ENCODE measurements around the gene MPHOSPH8. TPM values are rescaled to one million over a fixed set of nuclear protein-coding genes. Genes with fewer than 3 reads are reported as not detected.

Gene MPHOSPH8
- total RNA-seq, 1 donor from 2014 or later, result 22.9 TPM

- H3K27me3 Mint-ChIP-seq (ENCODE audit: low read depth, unreplicated experiment), result no peaks in the 10 kb centered on the region
- H3K4me1 Mint-ChIP-seq (ENCODE audit: low read depth, unreplicated experiment), result peaks cover 6% of the 10 kb centered on the region
- FAIRE-seq, result no peak
- peaks cover 5% of the 10 kb centered on the region for H4K20me1 ChIP-seq (ENCODE audit: insufficient read depth, low read length)
- no peak overlapping the region for H3K4me2 ChIP-seq (ENCODE audit: low read length)
- TF ChIP-seq CTCF (IDR thresholded peaks at IDR 0.05; ENCODE audit: insufficient read depth, low read depth, low read length), result no peak
- TF ChIP-seq EZH2 (IDR thresholded peaks at IDR 0.05; ENCODE audit: insufficient read depth, low read length), result no peak
- no peak overlapping the region for H3K4me3 ChIP-seq (ENCODE audit: insufficient read depth, low read depth, low read length)
- no peak overlapping the region for H3K27ac Mint-ChIP-seq (ENCODE audit: unreplicated experiment)
- peaks cover 41% of the 10 kb centered on the region for H3K36me3 ChIP-seq (ENCODE audit: insufficient read depth, low read length)
- peaks cover 4% of the 10 kb centered on the region for H3K4me1 ChIP-seq (ENCODE audit: insufficient read depth, low read length)
- H3K79me2 ChIP-seq (ENCODE audit: insufficient read depth, low read length), result no peaks in the 10 kb centered on the region
- H3K36me3 Mint-ChIP-seq (ENCODE audit: low read depth, unreplicated experiment), result peaks cover 16% of the 10 kb centered on the region
- no peaks in the 10 kb centered on the region for H3K9me3 Mint-ChIP-seq (ENCODE audit: unreplicated experiment)
- H3K27ac ChIP-seq (ENCODE audit: low read depth, low read length), result no peak overlapping the region
- H3K4me3 Mint-ChIP-seq (ENCODE audit: unreplicated experiment), result no peak overlapping the region
- H3K27me3 ChIP-seq (ENCODE audit: insufficient read depth, low read length), result no peaks in the 10 kb centered on the region
- no peak for DNase-seq (ENCODE audit: low read depth)
- H3K9me3 ChIP-seq (ENCODE audit: insufficient read depth, low read depth, low read length), result no peaks in the 10 kb centered on the region
- no peak overlapping the region for H2AFZ ChIP-seq (ENCODE audit: low read depth, low read length)
- no peak overlapping the region for H3K9ac ChIP-seq (ENCODE audit: low read length)
These were observed 41.4 kb downstream of the MPHOSPH8 start for GRCh38 chr13:19674898-19675297.

GRCh38 chr13:19676168-19676567 is 42.7 kb downstream of the MPHOSPH8 start:
- Histone ChIP-seq H3K4me2 (ENCODE audit: low read length) (no peak overlapping the region), H3K36me3 (ENCODE audit: insufficient read depth, low read length) (peaks cover 29% of the 10 kb centered on the region), H3K79me2 (ENCODE audit: insufficient read depth, low read length) (no peaks in the 10 kb centered on the region), H3K27ac (ENCODE audit: low read depth, low read length) (no peak overlapping the region), H2AFZ (ENCODE audit: low read depth, low read length) (no peak overlapping the region), H3K4me3 (ENCODE audit: insufficient read depth, low read depth, low read length) (no peak overlapping the region), H3K9me3 (ENCODE audit: insufficient read depth, low read depth, low read length) (no peaks in the 10 kb centered on the region), H4K20me1 (ENCODE audit: insufficient read depth, low read length) (peaks cover 5% of the 10 kb centered on the region), H3K4me1 (ENCODE audit: insufficient read depth, low read length) (peaks cover 4% of the 10 kb centered on the region), H3K9ac (ENCODE audit: low read length) (no peak overlapping the region), H3K27me3 (ENCODE audit: insufficient read depth, low read length) (no peaks in the 10 kb centered on the region)
- no peaks in the 10 kb centered on the region for H3K27me3 Mint-ChIP-seq (ENCODE audit: low read depth, unreplicated experiment)
- no peak for TF ChIP-seq EZH2 (IDR thresholded peaks at IDR 0.05; ENCODE audit: insufficient read depth, low read length)
- TF ChIP-seq CTCF (IDR thresholded peaks at IDR 0.05; ENCODE audit: insufficient read depth, low read depth, low read length), result no peak
- no peak overlapping the region for H3K27ac Mint-ChIP-seq (ENCODE audit: unreplicated experiment)
- H3K36me3 Mint-ChIP-seq (ENCODE audit: low read depth, unreplicated experiment), result peaks cover 10% of the 10 kb centered on the region
- H3K4me1 Mint-ChIP-seq (ENCODE audit: low read depth, unreplicated experiment), result peaks cover 6% of the 10 kb centered on the region
- no peaks in the 10 kb centered on the region for H3K9me3 Mint-ChIP-seq (ENCODE audit: unreplicated experiment)
- no peak overlapping the region for H3K4me3 Mint-ChIP-seq (ENCODE audit: unreplicated experiment)
- no peak for DNase-seq (ENCODE audit: low read depth)
- FAIRE-seq, result no peak

GRCh38 chr13:19680751-19681150 is 47.3 kb downstream of the MPHOSPH8 start:
- Histone ChIP-seq H3K9me3 (ENCODE audit: insufficient read depth, low read depth, low read length) (no peaks in the 10 kb centered on the region), H3K4me1 (ENCODE audit: insufficient read depth, low read length) (peaks cover 4% of the 10 kb centered on the region), H3K9ac (ENCODE audit: low read length) (no peak overlapping the region), H3K79me2 (ENCODE audit: insufficient read depth, low read length) (peaks cover 10% of the 10 kb centered on the region), H3K27me3 (ENCODE audit: insufficient read depth, low read length) (no peaks in the 10 kb centered on the region), H3K4me2 (ENCODE audit: low read length) (no peak overlapping the region), H2AFZ (ENCODE audit: low read depth, low read length) (no peak overlapping the region), H3K36me3 (ENCODE audit: insufficient read depth, low read length) (no peaks in the 10 kb centered on the region), H3K4me3 (ENCODE audit: insufficient read depth, low read depth, low read length) (no peak overlapping the region), H3K27ac (ENCODE audit: low read depth, low read length) (no peak overlapping the region), H4K20me1 (ENCODE audit: insufficient read depth, low read length) (peaks cover 9% of the 10 kb centered on the region)
- FAIRE-seq, result no peak
- H3K4me1 Mint-ChIP-seq (ENCODE audit: low read depth, unreplicated experiment), result peaks cover 9% of the 10 kb centered on the region
- no peak overlapping the region for H3K4me3 Mint-ChIP-seq (ENCODE audit: unreplicated experiment)
- H3K9me3 Mint-ChIP-seq (ENCODE audit: unreplicated experiment), result no peaks in the 10 kb centered on the region
- no peaks in the 10 kb centered on the region for H3K27me3 Mint-ChIP-seq (ENCODE audit: low read depth, unreplicated experiment)
- H3K36me3 Mint-ChIP-seq (ENCODE audit: low read depth, unreplicated experiment), result peaks cover 3% of the 10 kb centered on the region
- no peak for DNase-seq (ENCODE audit: low read depth)
- TF ChIP-seq EZH2 (IDR thresholded peaks at IDR 0.05; ENCODE audit: insufficient read depth, low read length) (no peak), CTCF (IDR thresholded peaks at IDR 0.05; ENCODE audit: insufficient read depth, low read depth, low read length) (no peak)
- H3K27ac Mint-ChIP-seq (ENCODE audit: unreplicated experiment), result no peak overlapping the region
